Measurements from ENCODE around the gene AP4S1. TPM values are rescaled to one million over a fixed set of nuclear protein-coding genes. Genes with fewer than 3 reads are reported as not detected.

Gene AP4S1
- total RNA-seq, 1 donor from 2014 or later, result 11.4 TPM

DNA sequence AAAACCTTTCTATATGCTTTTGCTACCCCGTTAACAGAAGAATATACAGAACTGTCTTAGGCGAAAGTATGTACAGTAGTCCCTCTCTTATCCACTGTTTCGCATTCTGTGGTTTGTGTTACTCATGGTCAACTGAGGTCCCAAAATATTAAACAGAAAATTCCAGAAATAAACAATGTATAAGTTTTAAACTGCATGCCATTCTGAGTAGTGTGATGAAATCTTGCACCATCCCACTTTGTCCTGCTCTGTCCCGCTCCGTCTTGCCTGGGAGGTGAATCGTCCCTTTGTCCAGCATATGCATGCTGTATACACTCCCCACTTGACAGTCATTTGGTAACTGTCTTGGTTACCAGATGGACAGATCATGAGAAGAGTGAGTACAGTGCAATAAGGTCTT is 70.8 kb downstream of the AP4S1 start:
- Mint-ChIP-seq H3K4me1 (ENCODE audit: unreplicated experiment) (no peaks in the 10 kb centered on the region), H3K4me3 (no peak overlapping the region), H3K36me3 (peaks cover 32% of the 10 kb centered on the region), H3K27ac (no peak overlapping the region), H3K9me3 (no peaks in the 10 kb centered on the region), H3K27me3 (no peaks in the 10 kb centered on the region)
- TF ChIP-seq, protein P1, sequence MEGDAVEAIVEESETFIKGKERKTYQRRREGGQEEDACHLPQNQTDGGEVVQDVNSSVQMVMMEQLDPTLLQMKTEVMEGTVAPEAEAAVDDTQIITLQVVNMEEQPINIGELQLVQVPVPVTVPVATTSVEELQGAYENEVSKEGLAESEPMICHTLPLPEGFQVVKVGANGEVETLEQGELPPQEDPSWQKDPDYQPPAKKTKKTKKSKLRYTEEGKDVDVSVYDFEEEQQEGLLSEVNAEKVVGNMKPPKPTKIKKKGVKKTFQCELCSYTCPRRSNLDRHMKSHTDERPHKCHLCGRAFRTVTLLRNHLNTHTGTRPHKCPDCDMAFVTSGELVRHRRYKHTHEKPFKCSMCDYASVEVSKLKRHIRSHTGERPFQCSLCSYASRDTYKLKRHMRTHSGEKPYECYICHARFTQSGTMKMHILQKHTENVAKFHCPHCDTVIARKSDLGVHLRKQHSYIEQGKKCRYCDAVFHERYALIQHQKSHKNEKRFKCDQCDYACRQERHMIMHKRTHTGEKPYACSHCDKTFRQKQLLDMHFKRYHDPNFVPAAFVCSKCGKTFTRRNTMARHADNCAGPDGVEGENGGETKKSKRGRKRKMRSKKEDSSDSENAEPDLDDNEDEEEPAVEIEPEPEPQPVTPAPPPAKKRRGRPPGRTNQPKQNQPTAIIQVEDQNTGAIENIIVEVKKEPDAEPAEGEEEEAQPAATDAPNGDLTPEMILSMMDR (conservative IDR thresholded peaks at IDR 0.05), result no peak
- no peak for DNase-seq (ENCODE audit: extremely low spot score, unreplicated experiment)

DNA sequence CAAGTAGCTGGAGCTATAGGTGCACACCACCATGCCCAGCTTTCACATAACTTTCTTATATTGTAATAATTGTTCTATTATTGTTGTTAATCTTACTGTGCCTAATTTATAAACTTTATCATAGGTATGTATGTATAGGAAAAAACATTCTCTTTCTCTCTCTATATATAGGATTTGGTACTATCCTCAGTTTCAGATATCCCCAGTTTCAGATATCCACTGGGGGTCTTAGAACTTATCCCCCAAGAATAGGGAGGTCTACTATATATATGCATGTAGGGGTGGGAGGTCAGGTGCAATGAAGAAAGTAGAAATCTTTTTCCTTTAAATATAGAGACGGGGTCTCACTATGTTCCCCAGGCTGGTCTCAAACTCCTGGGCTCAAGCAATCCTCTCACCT is 71.6 kb downstream of the AP4S1 start:
- H3K9me3 Mint-ChIP-seq, result no peaks in the 10 kb centered on the region
- no peak overlapping the region for H3K4me3 Mint-ChIP-seq
- DNase-seq (ENCODE audit: extremely low spot score, unreplicated experiment), result no peak
- H3K36me3 Mint-ChIP-seq, result peaks cover 39% of the 10 kb centered on the region
- H3K27me3 Mint-ChIP-seq, result no peaks in the 10 kb centered on the region
- no peak overlapping the region for H3K27ac Mint-ChIP-seq
- TF ChIP-seq, protein P1 (conservative IDR thresholded peaks at IDR 0.05), result no peak
- no peaks in the 10 kb centered on the region for H3K4me1 Mint-ChIP-seq (ENCODE audit: unreplicated experiment)

DNA sequence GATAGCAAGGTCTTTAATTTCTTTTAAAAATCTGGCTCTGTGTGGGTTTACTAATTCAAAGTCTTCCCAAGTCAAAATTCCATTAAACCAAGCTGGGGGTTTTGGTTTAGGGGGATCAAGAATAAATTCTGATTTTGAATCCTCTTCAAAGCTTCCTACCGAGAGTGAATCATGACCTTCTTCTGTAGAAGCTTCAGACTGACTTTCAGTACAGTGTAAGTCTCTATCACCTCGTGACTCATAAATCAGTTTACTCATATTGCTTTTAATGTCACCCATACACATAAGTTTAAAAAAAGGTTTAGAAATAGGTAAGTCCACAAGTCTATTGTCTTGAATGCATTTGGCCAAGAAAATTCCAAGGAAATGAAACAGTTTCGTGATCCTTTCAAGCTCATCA is 81.3 kb downstream of the AP4S1 start:
- TF ChIP-seq, protein P1 (conservative IDR thresholded peaks at IDR 0.05), result no peak
- Mint-ChIP-seq H3K27ac (no peak overlapping the region), H3K36me3 (peaks cover 44% of the 10 kb centered on the region), H3K4me1 (ENCODE audit: unreplicated experiment) (no peaks in the 10 kb centered on the region), H3K9me3 (no peaks in the 10 kb centered on the region), H3K4me3 (no peak overlapping the region), H3K27me3 (no peaks in the 10 kb centered on the region)
- no peak for DNase-seq (ENCODE audit: extremely low spot score, unreplicated experiment)

DNA sequence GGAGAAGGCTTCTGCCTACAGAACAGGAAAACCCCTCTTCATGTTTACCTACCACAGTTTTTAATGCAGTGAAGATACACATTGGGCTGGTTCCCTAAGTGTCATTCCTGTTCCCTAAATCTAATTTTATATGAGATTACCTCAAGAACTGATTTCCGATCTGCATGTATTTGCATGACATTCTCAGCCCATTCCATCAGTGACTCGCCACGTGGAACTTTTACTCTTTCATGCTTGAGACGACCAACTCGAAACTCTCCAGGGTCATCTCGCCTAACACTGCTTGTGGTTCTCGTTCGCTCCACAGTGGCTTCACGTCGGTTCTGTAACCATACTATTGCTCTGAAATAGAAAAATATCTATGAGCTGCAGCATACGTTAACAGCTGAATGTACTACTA is 83.8 kb downstream of the AP4S1 start:
- Mint-ChIP-seq H3K4me3 (no peak overlapping the region), H3K4me1 (ENCODE audit: unreplicated experiment) (no peaks in the 10 kb centered on the region), H3K36me3 (peaks cover 28% of the 10 kb centered on the region), H3K27ac (no peak overlapping the region), H3K27me3 (no peaks in the 10 kb centered on the region), H3K9me3 (no peaks in the 10 kb centered on the region)
- TF ChIP-seq, protein P1 (conservative IDR thresholded peaks at IDR 0.05), result no peak
- DNase-seq (ENCODE audit: extremely low spot score, unreplicated experiment), result no peak

DNA sequence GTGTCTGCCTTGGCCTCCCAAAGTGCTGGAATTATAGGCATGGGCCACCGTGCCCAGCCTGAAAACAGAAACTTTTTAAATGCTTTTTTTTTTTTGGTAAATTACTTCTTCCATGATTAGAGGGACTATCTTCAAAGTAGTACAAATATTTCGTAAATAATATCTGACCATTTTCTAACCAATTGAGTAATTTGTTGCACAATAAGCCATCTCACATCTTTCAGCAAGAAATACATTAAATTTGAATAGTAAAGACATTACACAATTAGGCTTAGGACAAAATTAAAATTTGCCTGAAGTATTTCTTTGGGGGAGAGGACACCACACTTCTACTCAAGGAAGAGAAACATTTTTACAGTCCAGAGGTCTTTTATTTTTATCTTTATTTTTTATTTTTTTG is 85.4 kb downstream of the AP4S1 start:
- Mint-ChIP-seq H3K27ac (no peak overlapping the region), H3K27me3 (no peaks in the 10 kb centered on the region), H3K4me1 (ENCODE audit: unreplicated experiment) (no peaks in the 10 kb centered on the region), H3K36me3 (peaks cover 25% of the 10 kb centered on the region), H3K9me3 (no peaks in the 10 kb centered on the region), H3K4me3 (no peak overlapping the region)
- TF ChIP-seq, protein P1 (conservative IDR thresholded peaks at IDR 0.05), result no peak
- no peak for DNase-seq (ENCODE audit: extremely low spot score, unreplicated experiment)

DNA sequence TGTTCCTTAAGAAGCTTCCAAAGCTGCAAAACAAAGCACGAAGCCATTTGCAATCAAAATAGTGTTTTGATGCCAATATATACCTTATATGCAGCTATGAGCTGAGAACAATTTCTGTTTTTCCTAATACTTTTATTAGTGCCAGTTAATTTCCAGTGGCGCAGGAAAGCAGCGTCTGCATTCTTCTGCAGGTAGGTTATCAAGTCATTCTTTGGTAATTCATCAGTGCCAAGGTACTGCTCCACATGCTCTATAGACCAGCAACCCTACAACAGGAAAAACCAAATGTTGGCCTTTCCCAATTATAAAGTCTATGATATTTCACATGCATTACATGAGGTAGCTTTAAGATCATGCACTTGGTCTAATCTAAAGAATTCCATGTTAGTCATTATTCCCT is 88.3 kb downstream of the AP4S1 start:
- no peaks in the 10 kb centered on the region for H3K4me1 Mint-ChIP-seq (ENCODE audit: unreplicated experiment)
- H3K27me3 Mint-ChIP-seq, result no peaks in the 10 kb centered on the region
- H3K9me3 Mint-ChIP-seq, result no peaks in the 10 kb centered on the region
- TF ChIP-seq, protein P1 (conservative IDR thresholded peaks at IDR 0.05), result no peak
- no peak overlapping the region for H3K4me3 Mint-ChIP-seq
- H3K36me3 Mint-ChIP-seq, result peaks cover 26% of the 10 kb centered on the region
- no peak overlapping the region for H3K27ac Mint-ChIP-seq
- no peak for DNase-seq (ENCODE audit: extremely low spot score, unreplicated experiment)

Measured in type B pancreatic cell (in vitro differentiated cells).